Tibial nerve (tissue), 4 donors: ENCODE data around the gene ENOX1. TPM values are rescaled to one million over a fixed set of nuclear protein-coding genes. Genes with fewer than 3 reads are reported as not detected.

Experiments
- DNase-seq, 2 donors: peaks; one replicate each; pipeline ENCODE4 v3.0.0-alpha.2; 2019; ENCODE audit warnings: low spot score in 2 of 2
- H3K27ac ChIP-seq, 4 donors: fragments of 200-600 bp; sonication (generic) in 3 of 4; one replicate each; pipeline ENCODE4 v1.5.1; 2017 to 2019; ENCODE audit warnings: mild to moderate bottlenecking in 1 of 4
- H3K27me3 ChIP-seq, 2 donors: fragments of 200-600 bp; sonication (generic) in 1 of 2; one replicate each; pipeline versions ENCODE4 v1.5.1 to v1.6.0; 2017 to 2019
- H3K36me3 ChIP-seq, 3 donors: fragments of 200-600 bp; sonication (generic); one replicate each; pipeline ENCODE4 v1.5.1; 2018 to 2019
- H3K4me1 ChIP-seq, 4 donors: fragments of 200-600 bp; sonication (generic) in 3 of 4; one replicate each; pipeline ENCODE4 v1.5.1; 2017 to 2019
- H3K4me3 ChIP-seq, 4 donors: fragments of 200-600 bp; sonication (generic) in 3 of 4; one replicate each; pipeline ENCODE4 v1.5.1; 2017 to 2019; ENCODE audit warnings: mild to moderate bottlenecking in 1 of 4, moderate library complexity in 1 of 4
- H3K9me3 ChIP-seq, 4 donors: fragments of 200-600 bp; sonication (generic) in 3 of 4; one replicate each; pipeline ENCODE4 v1.5.1; 2017 to 2019
- CTCF ChIP-seq, 5 experiments: fragments of 200-600 bp in 3 of 5; fragments of 450-650 bp in 2 of 5; sonication (generic) in 3 of 5; IDR thresholded peaks; one replicate each; pipeline ENCODE4 v1.5.1; 2016 to 2019; ENCODE audit warnings: antibody characterized with exemption in 5 of 5, mild to moderate bottlenecking in 3 of 5, moderate library complexity in 2 of 5
- EP300 ChIP-seq, 2 donors: sonication (generic); formaldehyde crosslinking; IDR thresholded peaks; one replicate each; pipeline ENCODE4 v1.6.1; 2017; ENCODE audit warnings: antibody characterized with exemption in 2 of 2, mild to moderate bottlenecking in 1 of 2
- POLR2A ChIP-seq, 2 donors: fragments of 450-650 bp; IDR thresholded peaks; one replicate each; pipeline ENCODE4 v1.6.1; 2017; ENCODE audit warnings: antibody characterized with exemption in 2 of 2, mild to moderate bottlenecking in 2 of 2, moderate library complexity in 2 of 2
- WGBS, 2 donors: methylation state at CpG; one replicate each; pipeline ENCODE4 v1.1.5; 2018; 5-methylcytosine and 5-hydroxymethylcytosine counted together
- total RNA-seq, 4 donors: library from RNA; depleted of rRNA; stranded (reverse); fragments of >200 nt; gene quantifications; one replicate each; pipeline ENCODE4 v1.1.0, GENCODE V29; 2016

Gene ENOX1
- total RNA-seq, 4 donors from 2014 or later = 2.6 to 8.2 (median 4.6) TPM

GRCh38 chr13:43472339-43472738 is 314.4 kb downstream of the ENOX1 start:
- no peaks in the 10 kb centered on the region for H3K9me3 ChIP-seq
- H3K4me3 ChIP-seq = no peak overlapping the region
- no peaks in the 10 kb centered on the region for H3K36me3 ChIP-seq
- H3K27me3 ChIP-seq = no peaks in the 10 kb centered on the region
- no peak overlapping the region for H3K27ac ChIP-seq
- H3K4me1 ChIP-seq = peaks cover 0 to 31% (median 9%) of the 10 kb centered on the region in 4 donors
- TF ChIP-seq POLR2A (IDR thresholded peaks at IDR 0.05) (no peak), CTCF (IDR thresholded peaks at IDR 0.05) (no peak), EP300 (IDR thresholded peaks at IDR 0.05) (no peak)
- DNase-seq = no peak
- WGBS, 2 donors = 6 to 12% methylated on average over 5 of the region's 5 CpGs

GRCh38 chr13:43470610-43471009 is 316.2 kb downstream of the ENOX1 start:
- Histone ChIP-seq H3K27ac (no peak overlapping the region), H3K4me1 (peaks cover 0 to 31% (median 9%) of the 10 kb centered on the region in 4 donors), H3K27me3 (no peaks in the 10 kb centered on the region), H3K9me3 (no peaks in the 10 kb centered on the region), H3K4me3 (no peak overlapping the region), H3K36me3 (no peaks in the 10 kb centered on the region)
- 97 to 99% methylated on average over 2 of the region's 2 CpGs for WGBS, 2 donors
- TF ChIP-seq CTCF (IDR thresholded peaks at IDR 0.05) (no peak), POLR2A (IDR thresholded peaks at IDR 0.05) (no peak)
- DNase-seq = no peak

- TF ChIP-seq POLR2A (IDR thresholded peaks at IDR 0.05) = no peak
- TF ChIP-seq EP300 (IDR thresholded peaks at IDR 0.05) = no peak
- no peak for TF ChIP-seq CTCF (IDR thresholded peaks at IDR 0.05)
- Histone ChIP-seq H3K27me3 (no peaks in the 10 kb centered on the region), H3K4me3 (no peak overlapping the region), H3K27ac (no peak overlapping the region), H3K9me3 (no peaks in the 10 kb centered on the region), H3K36me3 (no peaks in the 10 kb centered on the region), H3K4me1 (peaks cover 0 to 25% (median 9%) of the 10 kb centered on the region in 4 donors)
- DNase-seq = no peak
- WGBS, 2 donors = 39 to 50% methylated on average over 1 of the region's 1 CpG
These were observed 317.0 kb downstream of the ENOX1 start for GRCh38 chr13:43469791-43470190.

- no peaks in the 10 kb centered on the region for H3K4me1 ChIP-seq
- H3K9me3 ChIP-seq = no peaks in the 10 kb centered on the region
- H3K27ac ChIP-seq = no peak overlapping the region
- no peak for TF ChIP-seq POLR2A (IDR thresholded peaks at IDR 0.05)
- TF ChIP-seq CTCF (IDR thresholded peaks at IDR 0.05) = no peak
- no peak for TF ChIP-seq EP300 (IDR thresholded peaks at IDR 0.05)
- no peak overlapping the region for H3K4me3 ChIP-seq
- no peak for DNase-seq
- WGBS, 2 donors = 89 to 91% methylated on average over 3 of the region's 3 CpGs
- no peaks in the 10 kb centered on the region for H3K36me3 ChIP-seq
- H3K27me3 ChIP-seq = no peaks in the 10 kb centered on the region
These were observed 322.1 kb downstream of the ENOX1 start for GRCh38 chr13:43464578-43465264.

GRCh38 chr13:43448605-43449336 is 338.0 kb downstream of the ENOX1 start:
- peaks cover 0 to 3% of the 10 kb centered on the region in 2 donors for H3K27me3 ChIP-seq
- 80 to 81% methylated on average over 10 of the region's 10 CpGs for WGBS, 2 donors
- no peak for TF ChIP-seq CTCF (IDR thresholded peaks at IDR 0.05)
- no peak for TF ChIP-seq EP300 (IDR thresholded peaks at IDR 0.05)
- no peak for TF ChIP-seq POLR2A (IDR thresholded peaks at IDR 0.05)
- no peaks in the 10 kb centered on the region for H3K36me3 ChIP-seq
- no peak for DNase-seq
- no peaks in the 10 kb centered on the region for H3K9me3 ChIP-seq
- H3K4me3 ChIP-seq = no peak overlapping the region
- peaks cover 0 to 8% (median 0%) of the 10 kb centered on the region in 4 donors for H3K4me1 ChIP-seq
- H3K27ac ChIP-seq = no peak overlapping the region
